ENCODE data around the gene RTN1.

The RTN1 gene

DNA sequence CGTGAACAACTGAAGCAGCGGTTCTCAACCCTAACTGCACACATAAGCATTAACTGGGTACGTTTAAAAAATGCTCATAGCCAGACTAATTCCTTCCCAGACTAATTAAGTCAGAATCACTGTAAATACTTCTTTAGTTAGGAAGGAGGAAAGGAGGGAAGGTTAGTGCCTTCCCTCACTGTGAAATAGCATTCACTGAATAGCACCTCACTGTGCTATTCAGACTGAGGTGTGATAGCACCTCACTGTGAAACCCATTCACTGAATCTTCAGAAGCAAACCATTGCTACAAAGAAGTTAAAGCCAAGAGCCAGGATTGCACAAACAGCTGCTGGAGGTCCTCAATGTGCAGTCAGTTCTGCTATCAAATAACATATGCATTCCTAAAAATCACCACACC lies 58.8 kb downstream of the RTN1 start:
- H3K36me3 Mint-ChIP-seq (ENCODE audit: low read depth): no peaks in the 10 kb centered on the region
- no peaks in the 10 kb centered on the region for H3K4me1 Mint-ChIP-seq
- no peak overlapping the region for H3K27ac Mint-ChIP-seq
- H3K9me3 Mint-ChIP-seq: peaks cover 12% of the 10 kb centered on the region
- DNase-seq: no peak
- TF ChIP-seq, protein P1, sequence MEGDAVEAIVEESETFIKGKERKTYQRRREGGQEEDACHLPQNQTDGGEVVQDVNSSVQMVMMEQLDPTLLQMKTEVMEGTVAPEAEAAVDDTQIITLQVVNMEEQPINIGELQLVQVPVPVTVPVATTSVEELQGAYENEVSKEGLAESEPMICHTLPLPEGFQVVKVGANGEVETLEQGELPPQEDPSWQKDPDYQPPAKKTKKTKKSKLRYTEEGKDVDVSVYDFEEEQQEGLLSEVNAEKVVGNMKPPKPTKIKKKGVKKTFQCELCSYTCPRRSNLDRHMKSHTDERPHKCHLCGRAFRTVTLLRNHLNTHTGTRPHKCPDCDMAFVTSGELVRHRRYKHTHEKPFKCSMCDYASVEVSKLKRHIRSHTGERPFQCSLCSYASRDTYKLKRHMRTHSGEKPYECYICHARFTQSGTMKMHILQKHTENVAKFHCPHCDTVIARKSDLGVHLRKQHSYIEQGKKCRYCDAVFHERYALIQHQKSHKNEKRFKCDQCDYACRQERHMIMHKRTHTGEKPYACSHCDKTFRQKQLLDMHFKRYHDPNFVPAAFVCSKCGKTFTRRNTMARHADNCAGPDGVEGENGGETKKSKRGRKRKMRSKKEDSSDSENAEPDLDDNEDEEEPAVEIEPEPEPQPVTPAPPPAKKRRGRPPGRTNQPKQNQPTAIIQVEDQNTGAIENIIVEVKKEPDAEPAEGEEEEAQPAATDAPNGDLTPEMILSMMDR (IDR thresholded peaks at IDR 0.05): no peak
- peaks cover 8% of the 10 kb centered on the region for H3K27me3 Mint-ChIP-seq (ENCODE audit: low read depth, poor library complexity)
- no peak overlapping the region for H3K4me3 Mint-ChIP-seq

DNA sequence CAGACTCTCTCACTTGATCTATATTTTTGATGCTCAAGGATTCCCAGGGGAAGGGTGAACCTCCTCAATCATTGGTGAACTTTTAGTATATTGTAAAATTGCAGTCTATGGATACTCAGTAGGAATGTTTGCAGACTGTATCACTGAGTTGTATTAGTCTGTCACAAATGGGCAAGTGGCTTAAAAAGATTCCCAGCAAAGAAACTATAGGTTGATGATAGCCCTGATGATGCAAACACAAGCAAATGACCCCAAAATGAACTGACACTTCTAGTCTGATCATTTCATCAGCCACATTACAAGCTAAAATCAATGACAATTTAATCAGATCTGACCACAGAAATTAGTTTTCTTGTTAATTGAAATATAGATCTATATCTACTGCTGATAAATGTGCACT lies 59.5 kb downstream of the RTN1 start:
- Mint-ChIP-seq H3K27ac (no peak overlapping the region), H3K4me3 (no peak overlapping the region), H3K27me3 (ENCODE audit: low read depth, poor library complexity) (peaks cover 5% of the 10 kb centered on the region), H3K9me3 (peaks cover 12% of the 10 kb centered on the region), H3K36me3 (ENCODE audit: low read depth) (no peaks in the 10 kb centered on the region), H3K4me1 (no peaks in the 10 kb centered on the region)
- DNase-seq: no peak
- TF ChIP-seq, protein P1 (IDR thresholded peaks at IDR 0.05): no peak

DNA sequence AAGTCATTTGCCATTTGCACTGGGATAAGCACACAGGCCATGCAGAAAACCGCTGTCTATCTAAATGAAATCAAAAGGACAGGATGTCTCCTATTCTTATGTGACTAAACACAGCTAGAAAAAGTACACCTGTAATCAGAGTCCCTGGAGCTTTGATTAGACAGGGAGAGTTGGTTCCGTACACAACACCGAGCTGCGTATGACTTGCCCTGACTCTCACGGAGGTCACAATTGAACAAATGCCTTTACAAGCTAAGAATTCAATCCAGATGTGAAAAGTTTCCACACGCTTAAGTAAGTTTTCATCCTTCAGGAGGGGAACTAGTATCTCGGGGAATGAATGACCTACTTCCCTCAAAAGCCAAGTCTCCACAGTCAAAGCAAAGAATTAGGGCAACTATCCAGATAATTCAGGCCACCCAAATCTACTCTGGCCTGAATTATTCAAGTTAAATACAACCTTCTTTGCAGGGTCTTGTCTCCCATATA lies 67.5 kb downstream of the RTN1 start:
- no peaks in the 10 kb centered on the region for H3K36me3 Mint-ChIP-seq (ENCODE audit: low read depth)
- H3K4me3 Mint-ChIP-seq: no peak overlapping the region
- peaks cover 2% of the 10 kb centered on the region for H3K9me3 Mint-ChIP-seq
- H3K27ac Mint-ChIP-seq: no peak overlapping the region
- H3K27me3 Mint-ChIP-seq (ENCODE audit: low read depth, poor library complexity): peaks cover 3% of the 10 kb centered on the region
- TF ChIP-seq, protein P1 (IDR thresholded peaks at IDR 0.05): no peak
- no peaks in the 10 kb centered on the region for H3K4me1 Mint-ChIP-seq
- no peak for DNase-seq

DNA sequence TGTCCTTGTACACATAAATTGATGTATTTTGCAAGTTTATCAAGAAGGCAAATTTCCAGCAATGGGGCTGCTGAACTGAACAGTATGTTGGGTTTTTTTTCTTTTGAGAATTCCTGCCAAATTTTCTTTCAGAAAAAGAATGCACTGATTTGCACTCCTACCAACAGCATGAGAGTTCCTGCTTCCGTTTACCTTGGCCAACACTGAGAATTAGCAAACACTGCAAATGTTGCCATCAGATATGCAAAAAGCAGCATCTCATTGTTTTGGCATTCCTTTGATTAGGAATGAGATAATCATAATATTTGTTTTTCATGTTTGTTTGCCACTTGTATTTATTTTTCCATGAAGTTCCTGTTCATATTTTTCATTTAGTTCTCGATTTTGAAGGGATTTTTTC lies 82.4 kb downstream of the RTN1 start:
- H3K9me3 Mint-ChIP-seq: no peaks in the 10 kb centered on the region
- no peak overlapping the region for H3K4me3 Mint-ChIP-seq
- H3K4me1 Mint-ChIP-seq: no peaks in the 10 kb centered on the region

DNA sequence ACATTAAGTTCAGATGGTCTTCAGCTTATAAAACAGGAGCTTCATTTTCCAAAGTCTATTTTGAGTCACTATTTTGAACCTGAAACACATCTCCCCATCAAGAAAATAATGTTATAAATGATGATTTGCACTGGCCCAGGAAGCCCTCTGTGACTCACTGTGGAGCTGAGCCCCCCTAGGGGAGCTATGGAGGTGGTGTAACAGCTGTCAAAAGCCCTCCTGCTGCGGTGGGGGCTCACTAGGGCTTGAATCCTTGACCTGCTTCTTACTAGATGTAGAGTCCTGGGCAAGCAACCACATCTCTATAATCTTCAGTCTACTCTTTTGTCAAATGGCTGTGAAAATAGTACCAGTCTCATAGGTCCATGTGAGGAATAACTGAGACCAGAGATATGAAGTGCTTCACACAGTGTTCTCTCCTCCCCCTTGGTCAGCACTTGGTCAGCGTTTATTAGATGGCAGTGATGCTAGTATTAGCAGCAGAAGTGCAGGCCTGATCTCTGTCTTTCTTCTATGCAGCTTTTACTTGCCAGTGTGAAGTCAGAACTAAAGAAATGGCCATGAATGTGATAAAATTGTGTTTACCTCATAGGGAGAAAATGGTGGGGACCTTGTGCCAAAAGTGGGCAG lies 83.4 kb downstream of the RTN1 start:
- DNase-seq: no peak
- TF ChIP-seq, protein P1 (IDR thresholded peaks at IDR 0.05): no peak
- no peaks in the 10 kb centered on the region for H3K4me1 Mint-ChIP-seq
- H3K36me3 Mint-ChIP-seq (ENCODE audit: low read depth): no peaks in the 10 kb centered on the region
- no peak overlapping the region for H3K4me3 Mint-ChIP-seq
- peaks cover 3% of the 10 kb centered on the region for H3K27me3 Mint-ChIP-seq (ENCODE audit: low read depth, poor library complexity)
- no peaks in the 10 kb centered on the region for H3K9me3 Mint-ChIP-seq
- no peak overlapping the region for H3K27ac Mint-ChIP-seq

More for the DNA sequence above, 82.4 kb downstream of the RTN1 start:
- Mint-ChIP-seq H3K27ac (no peak overlapping the region), H3K27me3 (ENCODE audit: low read depth, poor library complexity) (peaks cover 3% of the 10 kb centered on the region), H3K36me3 (ENCODE audit: low read depth) (no peaks in the 10 kb centered on the region)
- DNase-seq: no peak
- TF ChIP-seq, protein P1 (IDR thresholded peaks at IDR 0.05): no peak

DNA sequence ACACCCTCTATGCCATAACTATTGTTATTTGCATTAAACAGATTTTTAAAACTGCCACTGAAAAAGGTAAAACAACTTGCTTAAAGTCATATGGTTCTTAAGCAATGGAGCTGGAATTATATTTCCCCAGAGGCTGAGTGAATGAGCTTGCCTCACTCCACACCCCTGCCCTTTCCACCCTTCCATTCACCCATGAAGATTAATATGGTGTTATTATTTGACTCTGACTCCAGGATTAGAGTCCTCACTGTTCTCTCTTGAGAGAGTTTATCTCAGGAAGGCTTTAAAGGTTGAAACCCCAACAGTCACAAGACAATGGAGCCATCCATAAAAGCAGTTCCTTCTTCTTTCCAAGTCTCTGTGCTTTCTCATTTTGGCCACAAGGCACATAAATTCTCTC lies 84.9 kb downstream of the RTN1 start:
- H3K4me3 Mint-ChIP-seq: no peak overlapping the region
- TF ChIP-seq, protein P1 (IDR thresholded peaks at IDR 0.05): no peak
- peaks cover 3% of the 10 kb centered on the region for H3K27me3 Mint-ChIP-seq (ENCODE audit: low read depth, poor library complexity)
- no peaks in the 10 kb centered on the region for H3K36me3 Mint-ChIP-seq (ENCODE audit: low read depth)
- H3K9me3 Mint-ChIP-seq: no peaks in the 10 kb centered on the region
- no peaks in the 10 kb centered on the region for H3K4me1 Mint-ChIP-seq
- H3K27ac Mint-ChIP-seq: no peak overlapping the region
- DNase-seq: no peak

All from nephron progenitor cell (in vitro differentiated cells).